ENCODE results near the gene RAB17.

DNA sequence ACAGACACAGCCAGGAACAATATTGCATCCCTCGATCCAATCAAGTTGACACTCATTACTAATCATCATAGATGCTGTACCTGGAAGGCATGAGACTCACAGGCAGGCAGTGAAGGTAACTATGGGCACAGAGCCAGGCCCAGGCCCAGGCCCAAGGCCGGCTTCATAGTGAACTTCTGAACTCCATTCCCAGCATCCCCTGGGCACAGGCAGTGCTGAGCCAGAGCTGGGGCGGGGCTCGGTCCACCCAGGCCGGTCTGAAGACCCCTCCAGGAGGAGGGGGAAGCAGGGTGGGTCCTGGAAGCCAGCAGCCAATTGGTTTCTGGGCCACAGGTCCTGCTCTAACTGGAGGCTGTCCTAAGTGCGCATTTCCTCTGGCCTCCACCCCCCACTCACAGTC, 65.9 kb downstream of the RAB17 start:
- TF ChIP-seq, protein P1, sequence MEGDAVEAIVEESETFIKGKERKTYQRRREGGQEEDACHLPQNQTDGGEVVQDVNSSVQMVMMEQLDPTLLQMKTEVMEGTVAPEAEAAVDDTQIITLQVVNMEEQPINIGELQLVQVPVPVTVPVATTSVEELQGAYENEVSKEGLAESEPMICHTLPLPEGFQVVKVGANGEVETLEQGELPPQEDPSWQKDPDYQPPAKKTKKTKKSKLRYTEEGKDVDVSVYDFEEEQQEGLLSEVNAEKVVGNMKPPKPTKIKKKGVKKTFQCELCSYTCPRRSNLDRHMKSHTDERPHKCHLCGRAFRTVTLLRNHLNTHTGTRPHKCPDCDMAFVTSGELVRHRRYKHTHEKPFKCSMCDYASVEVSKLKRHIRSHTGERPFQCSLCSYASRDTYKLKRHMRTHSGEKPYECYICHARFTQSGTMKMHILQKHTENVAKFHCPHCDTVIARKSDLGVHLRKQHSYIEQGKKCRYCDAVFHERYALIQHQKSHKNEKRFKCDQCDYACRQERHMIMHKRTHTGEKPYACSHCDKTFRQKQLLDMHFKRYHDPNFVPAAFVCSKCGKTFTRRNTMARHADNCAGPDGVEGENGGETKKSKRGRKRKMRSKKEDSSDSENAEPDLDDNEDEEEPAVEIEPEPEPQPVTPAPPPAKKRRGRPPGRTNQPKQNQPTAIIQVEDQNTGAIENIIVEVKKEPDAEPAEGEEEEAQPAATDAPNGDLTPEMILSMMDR (IDR thresholded peaks at IDR 0.05) = no peak
- TF ChIP-seq POLR2A (IDR thresholded peaks at IDR 0.05) = no peak

Data from uterus (tissue), 2 donors.